Measurements from ENCODE around the gene IPO9.

DNA sequence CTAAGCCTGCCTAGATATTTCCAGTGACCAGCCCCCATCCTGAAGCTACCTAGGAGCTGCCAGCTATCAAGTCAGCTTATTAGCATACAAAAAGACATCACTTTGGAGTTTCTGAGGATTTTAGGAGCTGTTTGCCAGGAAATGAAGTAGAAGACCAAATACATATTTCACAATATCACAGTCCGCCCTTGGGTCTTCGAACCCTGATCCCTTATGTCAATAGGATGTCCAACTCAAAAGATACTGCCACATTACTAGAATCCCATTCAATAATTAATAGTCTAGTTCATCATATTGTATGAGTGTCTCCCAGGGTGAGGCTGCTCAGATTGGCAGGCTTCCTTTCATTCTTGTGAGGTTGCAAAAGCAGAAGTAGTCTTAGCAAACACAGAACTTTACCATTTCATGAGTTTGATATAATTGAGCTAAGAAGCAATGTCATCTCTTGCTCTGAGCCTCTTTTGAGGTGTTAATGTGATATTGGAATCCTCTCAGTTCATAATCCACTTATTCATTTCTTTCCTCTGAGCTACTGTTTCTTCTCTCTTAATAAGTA, 13.6 kb downstream of the IPO9 start:
- no peak for TF ChIP-seq EZH2 (IDR thresholded peaks at IDR 0.05; ENCODE audit: low read length)
- TF ChIP-seq, protein P1, sequence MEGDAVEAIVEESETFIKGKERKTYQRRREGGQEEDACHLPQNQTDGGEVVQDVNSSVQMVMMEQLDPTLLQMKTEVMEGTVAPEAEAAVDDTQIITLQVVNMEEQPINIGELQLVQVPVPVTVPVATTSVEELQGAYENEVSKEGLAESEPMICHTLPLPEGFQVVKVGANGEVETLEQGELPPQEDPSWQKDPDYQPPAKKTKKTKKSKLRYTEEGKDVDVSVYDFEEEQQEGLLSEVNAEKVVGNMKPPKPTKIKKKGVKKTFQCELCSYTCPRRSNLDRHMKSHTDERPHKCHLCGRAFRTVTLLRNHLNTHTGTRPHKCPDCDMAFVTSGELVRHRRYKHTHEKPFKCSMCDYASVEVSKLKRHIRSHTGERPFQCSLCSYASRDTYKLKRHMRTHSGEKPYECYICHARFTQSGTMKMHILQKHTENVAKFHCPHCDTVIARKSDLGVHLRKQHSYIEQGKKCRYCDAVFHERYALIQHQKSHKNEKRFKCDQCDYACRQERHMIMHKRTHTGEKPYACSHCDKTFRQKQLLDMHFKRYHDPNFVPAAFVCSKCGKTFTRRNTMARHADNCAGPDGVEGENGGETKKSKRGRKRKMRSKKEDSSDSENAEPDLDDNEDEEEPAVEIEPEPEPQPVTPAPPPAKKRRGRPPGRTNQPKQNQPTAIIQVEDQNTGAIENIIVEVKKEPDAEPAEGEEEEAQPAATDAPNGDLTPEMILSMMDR (optimal IDR thresholded peaks at IDR 0.05 in 1 of 3, IDR thresholded peaks at IDR 0.05 in 1 of 3, conservative IDR thresholded peaks at IDR 0.05 in 1 of 3; ENCODE audit: extremely low read depth in 1 of 3, insufficient read depth in 2 of 3, low read length in 3 of 3), result no peak
